A172 (cell line): ENCODE measurements around the gene IL1RN. TPM values are rescaled to one million over a fixed set of nuclear protein-coding genes. Genes with fewer than 3 reads are reported as not detected.
A peak's percentile ranks its signal among the peaks of the same experiment; 100 is the strongest.

ENCODE experiments used
- DNase-seq: peaks from one replicate; pipeline ENCODE4 v3.0.0-alpha.2; 2015; ENCODE audit warnings: low spot score
- total RNA-seq: library from RNA; depleted of rRNA; stranded (reverse); fragments of >200 nt; shearing (Covaris generic); gene quantifications from 2 replicates; pipeline ENCODE4 v1.2.3, GENCODE V29; 2014

IL1RN gene
- total RNA-seq, 1 experiment from 2014 or later: not detected

DNA sequence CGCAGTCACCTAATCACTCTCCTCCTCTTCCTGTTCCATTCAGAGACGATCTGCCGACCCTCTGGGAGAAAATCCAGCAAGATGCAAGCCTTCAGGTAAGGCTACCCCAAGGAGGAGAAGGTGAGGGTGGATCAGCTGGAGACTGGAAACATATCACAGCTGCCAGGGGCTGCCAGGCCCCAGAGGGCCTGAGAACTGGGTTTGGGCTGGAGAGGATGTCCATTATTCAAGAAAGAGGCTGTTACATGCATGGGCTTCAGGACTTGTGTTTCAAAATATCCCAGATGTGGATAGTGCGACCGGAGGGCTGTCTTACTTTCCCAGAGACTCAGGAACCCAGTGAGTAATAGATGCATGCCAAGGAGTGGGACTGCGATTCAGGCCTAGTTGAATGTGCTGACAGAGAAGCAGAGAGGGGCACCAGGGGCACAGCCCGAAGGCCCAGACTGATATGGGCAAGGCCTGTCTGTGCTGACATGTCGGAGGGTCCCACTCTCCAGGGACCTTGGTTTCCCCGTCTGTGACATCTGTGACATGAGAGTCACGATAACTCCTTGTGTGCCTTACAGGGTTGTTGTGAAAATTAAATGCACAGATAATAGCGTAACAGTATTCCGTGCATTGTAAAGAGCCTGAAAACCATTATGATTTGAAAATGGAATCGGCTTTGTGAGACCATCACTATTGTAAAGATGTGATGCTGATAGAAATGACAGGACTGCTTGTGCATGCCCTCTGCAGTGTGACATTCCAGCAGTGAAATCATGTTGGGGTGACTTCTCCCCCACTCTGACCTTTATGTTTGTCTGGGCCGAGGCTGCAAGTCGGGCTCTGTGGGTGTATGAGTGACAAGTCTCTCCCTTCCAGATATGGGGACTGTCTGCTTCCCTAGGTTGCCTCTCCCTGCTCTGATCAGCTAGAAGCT lies 510 bp downstream of the IL1RN start:
- DNase-seq: no peak

DNA sequence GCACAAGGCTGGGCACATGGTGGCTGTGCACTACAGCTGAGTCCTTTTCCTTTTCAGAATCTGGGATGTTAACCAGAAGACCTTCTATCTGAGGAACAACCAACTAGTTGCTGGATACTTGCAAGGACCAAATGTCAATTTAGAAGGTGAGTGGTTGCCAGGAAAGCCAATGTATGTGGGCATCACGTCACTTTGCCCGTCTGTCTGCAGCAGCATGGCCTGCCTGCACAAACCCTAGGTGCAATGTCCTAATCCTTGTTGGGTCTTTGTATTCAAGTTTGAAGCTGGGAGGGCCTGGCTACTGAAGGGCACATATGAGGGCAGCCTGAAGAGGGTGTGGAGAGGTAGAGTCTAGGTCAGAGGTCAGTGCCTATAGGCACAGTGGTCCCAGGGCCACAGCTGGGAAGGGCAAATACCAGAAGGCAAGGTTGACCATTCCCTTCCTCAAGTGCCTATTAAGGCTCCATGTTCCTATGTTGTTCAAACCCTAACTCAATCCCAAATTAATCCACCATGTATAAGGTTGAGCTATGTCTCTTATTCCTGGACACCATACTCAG lies 2.2 kb downstream of the IL1RN start:
- DNase-seq: no peak

GRCh38 chr2:113131352-113132185 lies 4.2 kb downstream of the IL1RN start:
- no peak for DNase-seq

DNA sequence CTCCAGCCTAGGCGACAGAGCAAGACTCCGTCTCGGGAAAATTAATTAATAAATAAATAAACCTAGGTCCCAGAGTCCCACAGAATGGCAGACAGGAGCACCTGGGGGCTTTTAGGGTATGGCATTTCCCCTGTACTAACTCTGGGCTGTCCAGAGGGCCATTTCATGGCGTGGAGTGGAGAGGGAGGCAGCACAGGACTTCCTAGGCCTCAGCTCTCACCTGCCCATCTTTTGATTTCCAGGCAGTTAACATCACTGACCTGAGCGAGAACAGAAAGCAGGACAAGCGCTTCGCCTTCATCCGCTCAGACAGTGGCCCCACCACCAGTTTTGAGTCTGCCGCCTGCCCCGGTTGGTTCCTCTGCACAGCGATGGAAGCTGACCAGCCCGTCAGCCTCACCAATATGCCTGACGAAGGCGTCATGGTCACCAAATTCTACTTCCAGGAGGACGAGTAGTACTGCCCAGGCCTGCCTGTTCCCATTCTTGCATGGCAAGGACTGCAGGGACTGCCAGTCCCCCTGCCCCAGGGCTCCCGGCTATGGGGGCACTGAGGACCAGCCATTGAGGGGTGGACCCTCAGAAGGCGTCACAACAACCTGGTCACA lies 5.1 kb downstream of the IL1RN start:
- no peak for DNase-seq

GRCh38 chr2:113133704-113134598 lies 6.6 kb downstream of the IL1RN start:
- DNase-seq: peak; percentile 42

- no peak for DNase-seq
Observed at GRCh38 chr2:113134717-113135116, 7.3 kb downstream of the IL1RN start.

- no peak for DNase-seq
Observed at GRCh38 chr2:113135317-113135716, 7.9 kb downstream of the IL1RN start.

- peak; percentile 51 for DNase-seq
Observed at GRCh38 chr2:113136828-113137775, 9.7 kb downstream of the IL1RN start.

- no peak for DNase-seq
Observed at GRCh38 chr2:113137827-113138226, 10.4 kb downstream of the IL1RN start.

DNA sequence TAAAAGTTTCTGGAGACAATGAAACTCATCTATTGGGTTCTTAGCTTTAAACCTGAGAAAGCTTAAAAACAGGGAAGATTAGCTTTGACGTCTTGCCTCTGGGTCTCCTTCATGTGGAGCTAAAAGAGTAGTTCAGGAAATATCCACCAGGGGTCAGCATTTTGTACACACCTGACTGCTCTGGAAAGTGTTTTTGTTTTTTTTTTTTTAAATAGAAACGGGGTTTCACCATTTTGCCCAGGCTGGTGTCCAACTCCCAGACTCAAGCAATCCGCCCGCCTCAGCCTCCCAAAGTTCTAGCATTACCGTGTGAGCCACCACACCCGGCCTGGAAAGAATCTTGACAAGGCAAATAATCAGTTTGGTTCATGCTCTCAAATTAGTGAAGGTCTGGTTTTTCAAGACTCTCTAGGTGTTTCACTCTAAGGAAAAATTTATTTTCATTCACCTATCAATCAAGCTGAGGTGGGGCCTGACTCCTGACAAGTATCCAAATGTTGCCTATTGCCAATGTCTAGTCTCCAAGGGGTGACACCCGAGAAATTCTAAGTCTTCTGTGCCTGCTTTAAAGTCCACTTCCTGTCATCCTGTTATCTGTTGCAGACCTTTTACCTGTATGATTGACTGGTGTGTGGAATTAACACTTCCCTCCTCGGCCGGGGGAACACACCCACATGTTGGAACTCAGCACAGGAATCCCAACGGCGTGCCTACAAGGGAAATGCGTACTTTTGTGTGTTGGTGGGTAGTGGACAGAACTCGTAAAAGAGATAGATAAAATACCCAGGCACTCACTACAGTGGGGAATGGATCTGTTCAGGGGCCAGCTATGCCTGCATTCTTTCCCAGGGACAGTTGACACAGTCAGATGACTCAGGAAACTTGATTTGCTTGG lies 11.3 kb downstream of the IL1RN start:
- peak; percentile 76 for DNase-seq

- no peak for DNase-seq
Observed at GRCh38 chr2:113141451-113141850, 14.1 kb downstream of the IL1RN start.

- no peak for DNase-seq
Observed at GRCh38 chr2:113142290-113142689, 14.9 kb downstream of the IL1RN start.

- no peak for DNase-seq
Observed at GRCh38 chr2:113144259-113144658, 16.9 kb downstream of the IL1RN start.

DNA sequence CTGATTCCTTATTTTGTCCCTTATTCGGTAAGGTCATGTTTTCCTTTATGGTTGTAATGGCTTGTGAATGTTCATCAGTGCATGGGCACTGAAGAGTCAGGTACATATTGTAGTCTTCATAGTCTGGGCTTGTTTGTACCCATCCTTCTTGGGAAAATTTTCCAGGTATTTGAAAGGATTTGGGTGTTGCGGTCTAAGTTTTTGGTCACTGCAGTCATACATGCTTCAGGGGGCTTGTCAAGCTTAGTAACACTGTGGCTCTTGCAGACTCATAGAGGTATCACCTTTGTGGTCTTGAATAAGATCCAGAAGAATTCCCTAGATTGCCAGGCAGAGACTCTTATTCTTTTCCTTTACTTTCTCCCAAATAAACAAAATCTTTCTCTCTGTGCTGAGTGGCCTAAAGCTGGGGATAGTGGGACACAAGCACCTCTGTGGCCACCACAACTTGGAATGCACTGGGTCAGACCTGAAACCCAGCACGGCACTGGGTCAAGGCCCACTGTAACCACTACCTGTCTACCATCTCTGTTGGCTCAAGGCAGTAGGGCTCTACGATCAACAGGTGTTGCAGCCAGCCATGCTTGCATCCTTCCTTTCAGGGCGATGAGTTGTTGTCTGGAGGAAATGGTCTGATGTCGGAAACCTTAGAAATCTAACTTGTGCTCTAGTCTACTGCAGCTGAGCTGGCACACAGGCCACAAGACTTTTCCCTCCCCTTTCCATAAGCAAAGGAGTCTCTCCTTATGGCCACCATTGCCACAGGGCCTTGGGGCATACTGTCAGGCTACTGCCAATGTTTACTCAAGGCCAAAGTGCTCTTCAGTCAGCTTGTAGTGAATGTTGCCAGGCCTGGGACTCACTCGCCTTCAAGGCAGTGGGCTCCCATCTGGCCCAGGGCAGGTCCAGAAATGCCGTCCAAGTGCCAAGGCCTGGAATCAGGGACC lies 21.5 kb downstream of the IL1RN start:
- DNase-seq: no peak

DNA sequence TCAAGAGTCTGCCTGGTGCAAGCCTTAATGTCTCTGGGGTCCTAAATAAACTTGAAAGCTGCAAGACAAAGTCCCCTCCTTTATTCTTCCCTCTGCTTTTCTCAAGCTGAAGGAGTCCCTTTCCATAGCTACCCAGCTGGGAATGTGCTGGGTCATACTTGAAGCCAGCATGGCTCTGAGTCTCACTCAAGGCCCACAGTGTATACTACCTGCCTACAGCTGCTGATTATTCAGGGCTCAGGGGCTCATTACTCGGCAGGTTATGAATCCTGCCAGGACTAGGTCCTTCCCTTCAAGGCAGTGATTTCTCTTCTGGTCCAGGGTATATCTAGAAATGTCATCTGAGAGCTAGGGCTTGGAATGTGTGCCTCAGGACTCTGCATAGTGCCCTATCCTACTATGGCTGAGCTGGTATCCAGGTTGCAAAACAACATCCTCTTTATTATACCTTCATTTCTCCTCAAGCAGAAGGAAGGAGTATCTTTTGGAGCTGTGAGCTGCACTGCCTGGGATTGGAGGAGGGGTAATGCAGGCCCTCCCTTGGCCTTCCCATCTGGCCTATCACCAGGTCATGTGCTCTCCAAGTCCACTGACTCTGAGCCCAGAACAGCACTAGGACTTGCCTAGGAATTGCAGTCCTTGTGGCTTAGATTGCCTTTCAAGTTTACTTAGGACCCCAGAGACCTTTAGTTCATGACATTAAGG lies 22.3 kb downstream of the IL1RN start:
- no peak for DNase-seq

DNA sequence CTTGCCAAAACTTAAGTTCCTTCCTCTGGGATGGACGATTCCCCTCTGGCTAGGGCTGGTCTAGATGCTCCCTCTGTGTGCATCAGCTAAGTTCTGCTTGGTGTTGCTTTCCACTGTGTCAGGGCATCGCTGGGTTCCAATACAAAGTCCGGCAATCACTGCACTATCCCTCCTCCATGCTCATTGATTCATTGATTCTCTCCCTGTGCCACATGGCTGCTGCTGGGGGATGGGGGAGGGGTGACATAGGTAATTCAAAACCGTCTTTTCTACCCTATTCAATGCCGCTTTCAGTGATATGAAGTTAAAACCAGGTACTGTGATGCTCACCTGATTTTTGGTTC lies 22.8 kb downstream of the IL1RN start:
- no peak for DNase-seq

DNA sequence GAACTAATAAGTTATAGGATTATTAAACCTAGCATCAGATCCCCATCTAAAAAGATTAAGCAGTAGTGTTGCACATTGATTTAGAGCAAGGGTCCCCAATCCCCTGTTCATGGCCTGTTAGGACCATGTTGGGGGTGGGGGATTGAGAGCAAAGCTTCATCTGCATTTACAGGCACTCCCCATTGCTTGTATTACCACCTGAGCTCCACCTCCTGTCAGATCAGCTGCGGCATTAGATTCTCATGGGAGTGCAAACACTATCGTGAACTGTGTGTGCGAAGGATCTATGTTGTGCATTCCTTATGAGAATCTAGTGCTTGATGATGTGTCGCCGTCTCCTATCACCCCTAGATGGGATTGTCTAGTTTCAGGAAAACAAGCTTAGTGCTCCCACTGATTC lies 27.9 kb downstream of the IL1RN start:
- no peak for DNase-seq
